ENCODE measurements around the gene ZNF503. TPM values are rescaled to one million over a fixed set of nuclear protein-coding genes. Genes with fewer than 3 reads are reported as not detected.

The ZNF503 gene
- total RNA-seq, 2 experiments from 2014 or later: 0.07 to 0.21 TPM

GRCh38 chr10:75402486-75403143 is 1.1 kb upstream of the ZNF503 start:
- H3K9me3 Mint-ChIP-seq: no peaks in the 10 kb centered on the region
- peaks cover 63% of the 10 kb centered on the region for H3K27me3 Mint-ChIP-seq (ENCODE audit: low read depth)
- CTCF ChIA-PET: interaction anchor here (1.7 kb wide), 1 partner anchor 27 kb away, joined by 4 read pairs; no protein-coding TSS in a partner anchor
- no peak for DNase-seq
- H3K4me1 Mint-ChIP-seq (ENCODE audit: low read depth): peaks cover 29% of the 10 kb centered on the region
- H3K4me3 Mint-ChIP-seq: peak overlapping the region; percentile 77
- no peaks in the 10 kb centered on the region for H3K36me3 Mint-ChIP-seq (ENCODE audit: low read depth)
- intact Hi-C loops (cut with micrococcal nuclease): loop anchor here (2.0 to 5.0 kb wide), 2 partner anchors 108 to 525 kb away; no protein-coding TSS in a partner anchor
- no peak overlapping the region for H3K27ac Mint-ChIP-seq

- CTCF ChIA-PET: interaction anchor here (1.4 to 1.7 kb wide), 2 partner anchors 29 to 165 kb away, joined by 3 to 4 read pairs; partner anchors contain the start of gene COMTD1
- no peaks in the 10 kb centered on the region for H3K36me3 Mint-ChIP-seq (ENCODE audit: low read depth)
- H3K27ac Mint-ChIP-seq: no peak overlapping the region
- no peaks in the 10 kb centered on the region for H3K9me3 Mint-ChIP-seq
- peak overlapping the region; percentile 63 for H3K4me3 Mint-ChIP-seq
- intact Hi-C loops (cut with micrococcal nuclease): loop anchor here (1.0 to 5.0 kb wide), 4 partner anchors 526 to 1584 kb away; no protein-coding TSS in a partner anchor
- H3K4me1 Mint-ChIP-seq (ENCODE audit: low read depth): peaks cover 25% of the 10 kb centered on the region
- H3K27me3 Mint-ChIP-seq (ENCODE audit: low read depth): peaks cover 50% of the 10 kb centered on the region
- peak; percentile 25 for DNase-seq
Measured at GRCh38 chr10:75400771-75401568, 594 bp downstream of the ZNF503 start.

DNA sequence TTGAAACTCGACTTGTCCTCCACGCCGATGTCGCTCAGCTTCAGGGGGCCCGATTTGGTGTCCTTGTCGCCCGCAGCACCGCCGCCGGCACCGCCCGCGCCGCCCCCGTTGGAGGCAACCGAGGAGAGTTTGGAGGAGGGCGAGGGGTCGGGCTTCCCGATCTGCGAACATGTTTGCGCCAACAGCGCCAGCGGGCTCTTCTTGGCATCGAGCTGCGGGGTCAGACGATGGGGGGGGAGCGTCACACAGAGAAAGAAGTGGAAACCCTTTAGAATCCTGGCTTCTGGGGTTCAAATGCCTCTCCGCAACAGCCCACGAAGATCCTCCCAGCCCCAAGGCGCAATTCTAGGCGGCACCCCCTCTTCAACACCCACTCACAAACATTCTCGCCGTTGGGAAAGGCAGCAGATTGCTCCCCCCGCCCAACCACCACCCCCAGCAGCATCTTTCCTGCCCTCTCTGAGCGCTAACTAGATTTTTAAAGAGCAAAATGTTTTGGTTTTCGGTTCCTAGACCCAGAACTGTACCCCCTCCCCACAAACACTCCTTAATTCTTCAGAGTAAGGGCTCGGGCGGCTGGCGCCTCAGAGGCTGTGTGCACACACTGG is 1.3 kb downstream of the ZNF503 start:
- intact Hi-C loops (cut with micrococcal nuclease): loop anchor here (1.0 to 5.0 kb wide), 4 partner anchors 527 to 1585 kb away; no protein-coding TSS in a partner anchor
- peak overlapping the region; percentile 63 for H3K4me3 Mint-ChIP-seq
- no peaks in the 10 kb centered on the region for H3K36me3 Mint-ChIP-seq (ENCODE audit: low read depth)
- H3K27me3 Mint-ChIP-seq (ENCODE audit: low read depth): peaks cover 49% of the 10 kb centered on the region
- peaks cover 25% of the 10 kb centered on the region for H3K4me1 Mint-ChIP-seq (ENCODE audit: low read depth)
- H3K9me3 Mint-ChIP-seq: no peaks in the 10 kb centered on the region
- no peak for DNase-seq
- CTCF ChIA-PET: interaction anchor here (0.7 to 1.3 kb wide), 3 partner anchors 13 to 229 kb away, joined by 3 read pairs; no protein-coding TSS in a partner anchor
- no peak overlapping the region for H3K27ac Mint-ChIP-seq

DNA sequence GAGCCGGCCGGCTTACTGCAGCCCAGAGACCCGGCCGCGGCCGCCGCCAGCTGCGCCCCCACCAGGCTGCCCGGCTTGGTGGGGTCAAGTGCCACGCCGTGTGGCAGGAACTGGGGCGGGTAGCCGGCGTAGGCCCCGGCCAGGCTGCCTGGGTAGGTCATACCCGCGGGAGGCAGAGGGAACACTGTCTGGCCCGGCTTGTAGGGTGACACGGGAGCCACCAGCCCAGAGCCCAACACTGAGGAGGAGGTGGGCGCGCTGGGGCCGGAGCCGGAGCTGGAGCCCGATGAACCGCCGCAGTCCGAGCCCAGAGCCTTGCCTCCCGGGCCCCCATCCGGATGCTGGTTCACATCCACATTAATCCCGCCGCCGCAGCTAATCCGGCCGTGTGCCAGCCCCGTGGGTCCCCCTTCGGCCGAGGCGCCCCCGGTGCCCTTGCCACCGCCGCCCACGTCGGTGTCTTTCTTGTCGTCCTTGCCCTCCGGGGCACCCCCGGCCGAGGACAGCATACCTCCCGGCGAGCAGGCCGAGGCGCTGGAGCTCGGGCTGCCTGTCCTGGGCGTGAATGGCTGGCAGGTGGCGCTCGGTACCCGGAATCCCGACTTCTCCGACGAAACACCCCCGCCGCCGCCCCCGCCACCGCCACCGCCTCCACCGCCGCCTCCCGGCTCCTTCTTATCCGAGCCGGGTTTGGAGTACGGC is 2.0 kb downstream of the ZNF503 start:
- intact Hi-C loops (cut with micrococcal nuclease): loop anchor here (1.0 to 5.0 kb wide), 4 partner anchors 528 to 1586 kb away; no protein-coding TSS in a partner anchor
- H3K4me1 Mint-ChIP-seq (ENCODE audit: low read depth): peaks cover 30% of the 10 kb centered on the region
- CTCF ChIA-PET: interaction anchor here (0.7 to 1.3 kb wide), 3 partner anchors 12 to 230 kb away, joined by 3 read pairs; no protein-coding TSS in a partner anchor
- H3K4me3 Mint-ChIP-seq: peak overlapping the region; percentile 63
- peak; percentile 65 for DNase-seq
- H3K36me3 Mint-ChIP-seq (ENCODE audit: low read depth): no peaks in the 10 kb centered on the region
- peaks cover 50% of the 10 kb centered on the region for H3K27me3 Mint-ChIP-seq (ENCODE audit: low read depth)
- H3K27ac Mint-ChIP-seq: no peak overlapping the region
- H3K9me3 Mint-ChIP-seq: no peaks in the 10 kb centered on the region

DNA sequence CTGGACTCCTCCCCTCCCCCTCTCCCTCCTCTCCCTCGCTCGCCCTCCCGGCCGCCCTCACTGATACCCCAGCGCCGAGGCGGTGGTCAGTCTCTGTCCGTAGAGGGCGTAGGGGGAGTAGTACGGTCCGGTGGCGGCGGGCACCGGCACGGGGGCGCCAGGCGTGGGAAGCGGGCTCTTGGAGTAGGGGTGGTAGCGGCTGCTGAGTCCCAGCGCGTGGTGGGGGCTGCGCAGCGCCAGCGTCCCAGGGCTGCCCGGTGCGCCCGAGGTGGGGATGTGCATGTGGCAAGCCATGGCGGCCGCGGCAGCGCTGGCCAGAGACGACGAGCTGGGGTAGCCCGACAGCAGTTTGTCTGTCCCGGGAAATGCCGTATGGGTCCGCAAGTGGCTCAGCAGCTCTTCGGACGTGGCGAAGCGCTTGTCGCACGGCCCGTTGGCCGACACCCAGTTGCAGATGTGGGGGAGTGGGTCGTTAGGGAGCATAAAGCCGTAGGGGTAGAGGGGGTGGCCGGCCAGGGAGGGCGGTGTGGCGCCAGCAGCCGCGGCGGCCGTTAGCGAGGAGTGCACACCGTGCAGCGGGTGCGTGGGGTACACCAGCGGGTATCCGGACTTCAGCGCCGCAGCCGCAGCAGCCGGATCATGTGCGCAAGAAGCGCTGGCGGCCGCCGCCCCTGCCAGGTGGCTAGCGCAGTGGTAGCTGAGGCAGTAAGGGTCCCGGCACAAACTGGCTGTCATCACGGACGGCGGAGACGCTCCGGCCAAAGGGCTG is 2.7 kb downstream of the ZNF503 start:
- H3K4me1 Mint-ChIP-seq (ENCODE audit: low read depth): peaks cover 27% of the 10 kb centered on the region
- peaks cover 51% of the 10 kb centered on the region for H3K27me3 Mint-ChIP-seq (ENCODE audit: low read depth)
- no peak for DNase-seq
- no peak overlapping the region for H3K27ac Mint-ChIP-seq
- no peak overlapping the region for H3K4me3 Mint-ChIP-seq
- CTCF ChIA-PET: interaction anchor here (1.3 kb wide), 1 partner anchor 12 kb away, joined by 3 read pairs; no protein-coding TSS in a partner anchor
- H3K9me3 Mint-ChIP-seq: no peaks in the 10 kb centered on the region
- intact Hi-C loops (cut with micrococcal nuclease): no loop called here
- no peaks in the 10 kb centered on the region for H3K36me3 Mint-ChIP-seq (ENCODE audit: low read depth)

- Mint-ChIP-seq H3K4me3 (no peak overlapping the region), H3K4me1 (ENCODE audit: low read depth) (peaks cover 23% of the 10 kb centered on the region), H3K9me3 (no peaks in the 10 kb centered on the region), H3K27ac (no peak overlapping the region), H3K27me3 (ENCODE audit: low read depth) (peaks cover 48% of the 10 kb centered on the region), H3K36me3 (ENCODE audit: low read depth) (no peaks in the 10 kb centered on the region)
- CTCF ChIA-PET: interaction anchor here (0.7 kb wide), 1 partner anchor 1714 kb away, joined by 3 read pairs; no protein-coding TSS in a partner anchor
- intact Hi-C loops (cut with micrococcal nuclease): no loop called here
- DNase-seq: no peak
Measured at GRCh38 chr10:75398200-75398691, 3.3 kb downstream of the ZNF503 start.

GRCh38 chr10:75397496-75398199 is 3.9 kb downstream of the ZNF503 start:
- CTCF ChIA-PET: interaction anchor here (0.7 kb wide), 1 partner anchor 1715 kb away, joined by 3 read pairs; no protein-coding TSS in a partner anchor
- Mint-ChIP-seq H3K4me1 (ENCODE audit: low read depth) (peaks cover 18% of the 10 kb centered on the region), H3K9me3 (no peaks in the 10 kb centered on the region), H3K36me3 (ENCODE audit: low read depth) (no peaks in the 10 kb centered on the region), H3K27me3 (ENCODE audit: low read depth) (peaks cover 45% of the 10 kb centered on the region), H3K27ac (no peak overlapping the region), H3K4me3 (no peak overlapping the region)
- DNase-seq: no peak
- intact Hi-C loops (cut with micrococcal nuclease): loop anchor here (2.0 kb wide), 1 partner anchor 913 kb away; no protein-coding TSS in a partner anchor

DNA sequence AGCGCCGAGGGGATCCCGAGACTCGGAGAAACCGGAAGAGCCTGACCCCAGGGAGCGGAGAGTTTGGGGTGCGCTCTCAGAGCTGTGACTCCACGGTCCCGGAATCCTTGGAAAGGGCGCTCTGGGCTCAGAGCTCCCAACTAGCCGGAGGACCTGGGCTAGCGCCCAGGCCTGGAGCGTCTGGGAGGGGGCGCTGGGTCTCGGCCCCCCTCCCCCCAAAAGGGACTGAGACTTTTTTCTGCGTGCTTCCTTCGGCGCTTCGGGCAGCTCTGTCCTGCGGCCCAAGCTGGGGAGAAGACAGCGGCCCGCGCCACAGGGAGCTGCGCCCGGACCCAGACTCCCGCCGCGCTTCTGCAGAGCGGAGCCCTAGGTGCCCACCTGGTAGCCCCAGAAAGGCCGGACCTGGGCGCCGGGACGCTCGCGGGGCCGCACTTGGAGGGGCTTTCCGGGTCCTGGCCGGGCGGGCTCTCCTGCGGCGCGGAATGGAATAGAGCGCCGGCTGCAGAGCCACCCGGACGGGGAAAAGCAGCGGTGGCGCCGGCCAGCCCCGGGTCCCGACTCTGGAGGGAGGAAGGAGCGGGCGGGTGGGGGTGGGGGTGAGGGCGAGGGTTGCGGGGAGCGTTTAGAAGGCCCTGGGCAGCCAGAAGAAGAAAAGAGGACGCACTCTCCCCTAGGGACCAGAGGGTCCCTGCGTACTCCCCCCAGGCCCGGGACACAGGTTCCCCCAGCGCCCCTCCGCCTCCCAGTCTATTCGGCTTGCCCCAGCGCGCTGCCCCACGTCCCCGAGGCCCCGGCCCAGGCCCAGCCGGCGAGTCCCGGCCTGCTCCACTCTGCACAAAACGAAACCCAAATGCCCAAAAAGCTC is 4.7 kb downstream of the ZNF503 start:
- CTCF ChIA-PET: interaction anchor here (0.9 kb wide), 1 partner anchor 37 kb away, joined by 3 read pairs; no protein-coding TSS in a partner anchor
- DNase-seq: no peak
- Mint-ChIP-seq H3K9me3 (no peaks in the 10 kb centered on the region), H3K27ac (no peak overlapping the region), H3K27me3 (ENCODE audit: low read depth) (peaks cover 43% of the 10 kb centered on the region), H3K4me1 (ENCODE audit: low read depth) (peaks cover 12% of the 10 kb centered on the region), H3K36me3 (ENCODE audit: low read depth) (no peaks in the 10 kb centered on the region), H3K4me3 (no peak overlapping the region)
- intact Hi-C loops (cut with micrococcal nuclease): loop anchor here (2.0 kb wide), 1 partner anchor 914 kb away; no protein-coding TSS in a partner anchor

GRCh38 chr10:75395932-75396630 is 5.5 kb downstream of the ZNF503 start:
- intact Hi-C loops (cut with micrococcal nuclease): loop anchor here (2.0 kb wide), 2 partner anchors 101 to 915 kb away; no protein-coding TSS in a partner anchor
- no peaks in the 10 kb centered on the region for H3K9me3 Mint-ChIP-seq
- CTCF ChIA-PET: interaction anchor here (0.9 to 1.0 kb wide), 2 partner anchors 36 to 100 kb away, joined by 3 to 4 read pairs; no protein-coding TSS in a partner anchor
- H3K27ac Mint-ChIP-seq: no peak overlapping the region
- no peak overlapping the region for H3K4me3 Mint-ChIP-seq
- peaks cover 11% of the 10 kb centered on the region for H3K4me1 Mint-ChIP-seq (ENCODE audit: low read depth)
- no peaks in the 10 kb centered on the region for H3K36me3 Mint-ChIP-seq (ENCODE audit: low read depth)
- DNase-seq: no peak
- peaks cover 43% of the 10 kb centered on the region for H3K27me3 Mint-ChIP-seq (ENCODE audit: low read depth)

Measured in activated naive CD4-positive, alpha-beta T cell treated with anti-CD3 and anti-CD28 coated beads for 36 hours (primary cell).